A673 (cell line): ENCODE measurements around the gene TEX51.
A peak's percentile ranks its signal among the peaks of the same experiment; 100 is the strongest.

Source experiments
- EZH2 ChIP-seq: fragments of 200-600 bp; sonication (generic); IDR thresholded peaks from 2 replicates; pipeline ENCODE4 v1.6.1; 2017; ENCODE audit warnings: borderline replicate concordance, low read depth, mild to moderate bottlenecking, mixed read lengths, antibody characterized with exemption, low read length; ENCODE audit not compliant: poor library complexity, severe bottlenecking
- TF ChIP-seq, protein P1 (sequence below): fragments of 300-800, 200-600 bp; sonication (generic); conservative IDR thresholded peaks from 2 replicates; pipeline ENCODE4 v1.5.1; 2017; ENCODE audit warnings: low read depth, mild to moderate bottlenecking, antibody characterized with exemption, low read length, moderate library complexity, mixed read lengths

DNA sequence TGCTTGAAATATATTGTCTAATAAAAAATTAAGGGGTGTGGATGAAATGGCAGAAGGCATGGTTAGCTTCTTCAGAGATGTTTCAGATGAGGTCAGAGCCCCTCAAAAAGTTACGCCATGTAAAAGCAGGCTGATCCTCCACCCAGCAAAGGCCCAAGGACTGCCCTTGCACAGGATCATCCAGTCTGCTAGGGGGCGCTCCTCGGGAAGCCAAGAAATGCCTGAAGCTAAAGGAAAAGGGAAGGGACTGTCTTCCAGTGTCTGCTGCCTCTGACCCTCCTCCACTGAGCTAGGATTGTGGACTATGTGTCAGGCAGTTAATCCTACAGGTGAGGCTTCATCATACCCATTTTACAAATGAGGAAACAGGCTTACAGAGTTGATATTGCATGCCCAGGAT lies 33.8 kb upstream of the TEX51 start:
- no peak for TF ChIP-seq EZH2
- TF ChIP-seq, protein P1, sequence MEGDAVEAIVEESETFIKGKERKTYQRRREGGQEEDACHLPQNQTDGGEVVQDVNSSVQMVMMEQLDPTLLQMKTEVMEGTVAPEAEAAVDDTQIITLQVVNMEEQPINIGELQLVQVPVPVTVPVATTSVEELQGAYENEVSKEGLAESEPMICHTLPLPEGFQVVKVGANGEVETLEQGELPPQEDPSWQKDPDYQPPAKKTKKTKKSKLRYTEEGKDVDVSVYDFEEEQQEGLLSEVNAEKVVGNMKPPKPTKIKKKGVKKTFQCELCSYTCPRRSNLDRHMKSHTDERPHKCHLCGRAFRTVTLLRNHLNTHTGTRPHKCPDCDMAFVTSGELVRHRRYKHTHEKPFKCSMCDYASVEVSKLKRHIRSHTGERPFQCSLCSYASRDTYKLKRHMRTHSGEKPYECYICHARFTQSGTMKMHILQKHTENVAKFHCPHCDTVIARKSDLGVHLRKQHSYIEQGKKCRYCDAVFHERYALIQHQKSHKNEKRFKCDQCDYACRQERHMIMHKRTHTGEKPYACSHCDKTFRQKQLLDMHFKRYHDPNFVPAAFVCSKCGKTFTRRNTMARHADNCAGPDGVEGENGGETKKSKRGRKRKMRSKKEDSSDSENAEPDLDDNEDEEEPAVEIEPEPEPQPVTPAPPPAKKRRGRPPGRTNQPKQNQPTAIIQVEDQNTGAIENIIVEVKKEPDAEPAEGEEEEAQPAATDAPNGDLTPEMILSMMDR, result peak; percentile 54
